Measurements from ENCODE around the gene SART3.

The SART3 gene

GRCh38 chr12:108560752-108561719, at the start of gene SART3:
Gene SART3, minus strand, starts transcription at chr12:108561173. Its CDS starts 19 bp downstream, at chr12:108561154.
- no peaks in the 10 kb centered on the region for H3K27me3 ChIP-seq (ENCODE audit: control insufficient read depth in 1 of 2, insufficient read depth in 2 of 2, low read length in 2 of 2)
- H3K4me3 ChIP-seq (ENCODE audit: low read length in 2 of 2): peak within 1 kb of the TSS; percentile 100
- H3K36me3 ChIP-seq (ENCODE audit: control insufficient read depth in 2 of 2, insufficient read depth in 2 of 2, low read length in 2 of 2): peaks cover 15 to 19% of the 10 kb centered on the region in 2 donors
- no peaks in the 10 kb centered on the region for H3K9me3 ChIP-seq (ENCODE audit: control insufficient read depth in 2 of 2, low read length in 2 of 2)
- peak within 1 kb of the TSS; percentile 91 for H3K27ac ChIP-seq (ENCODE audit: low read length)
- peaks cover 54% of the 10 kb centered on the region for H3K4me1 ChIP-seq (ENCODE audit: control insufficient read depth, insufficient read depth, low read length)
- H3K9ac ChIP-seq (ENCODE audit: low read length in 2 of 2): peak within 1 kb of the TSS; percentile 98 to 99

- H3K9ac ChIP-seq (ENCODE audit: low read length in 2 of 2): no peak overlapping the region
- peaks cover 11% of the 10 kb centered on the region for H3K4me1 ChIP-seq (ENCODE audit: control insufficient read depth, insufficient read depth, low read length)
- H3K9me3 ChIP-seq (ENCODE audit: control insufficient read depth in 2 of 2, low read length in 2 of 2): no peaks in the 10 kb centered on the region
- no peak overlapping the region for H3K4me3 ChIP-seq (ENCODE audit: low read length in 2 of 2)
- no peaks in the 10 kb centered on the region for H3K36me3 ChIP-seq (ENCODE audit: control insufficient read depth in 2 of 2, insufficient read depth in 2 of 2, low read length in 2 of 2)
- H3K27ac ChIP-seq (ENCODE audit: low read length): no peak overlapping the region
- H3K27me3 ChIP-seq (ENCODE audit: control insufficient read depth in 1 of 2, insufficient read depth in 2 of 2, low read length in 2 of 2): no peaks in the 10 kb centered on the region
Measured at GRCh38 chr12:108610336-108610815, 49.4 kb upstream of the SART3 start.

GRCh38 chr12:108609537-108610335, 48.8 kb upstream of the SART3 start:
- Histone ChIP-seq H3K27me3 (ENCODE audit: control insufficient read depth in 1 of 2, insufficient read depth in 2 of 2, low read length in 2 of 2) (no peaks in the 10 kb centered on the region), H3K9me3 (ENCODE audit: control insufficient read depth in 2 of 2, low read length in 2 of 2) (no peaks in the 10 kb centered on the region), H3K9ac (ENCODE audit: low read length in 2 of 2) (no peak overlapping the region), H3K4me1 (ENCODE audit: control insufficient read depth, insufficient read depth, low read length) (peaks cover 11% of the 10 kb centered on the region), H3K27ac (ENCODE audit: low read length) (no peak overlapping the region), H3K36me3 (ENCODE audit: control insufficient read depth in 2 of 2, insufficient read depth in 2 of 2, low read length in 2 of 2) (no peaks in the 10 kb centered on the region), H3K4me3 (ENCODE audit: low read length in 2 of 2) (no peak overlapping the region)

GRCh38 chr12:108608616-108609015, 47.6 kb upstream of the SART3 start:
- Histone ChIP-seq H3K4me1 (ENCODE audit: control insufficient read depth, insufficient read depth, low read length) (peaks cover 11% of the 10 kb centered on the region), H3K9ac (ENCODE audit: low read length in 2 of 2) (no peak overlapping the region), H3K27ac (ENCODE audit: low read length) (no peak overlapping the region), H3K4me3 (ENCODE audit: low read length in 2 of 2) (no peak overlapping the region), H3K9me3 (ENCODE audit: control insufficient read depth in 2 of 2, low read length in 2 of 2) (no peaks in the 10 kb centered on the region), H3K27me3 (ENCODE audit: control insufficient read depth in 1 of 2, insufficient read depth in 2 of 2, low read length in 2 of 2) (no peaks in the 10 kb centered on the region), H3K36me3 (ENCODE audit: control insufficient read depth in 2 of 2, insufficient read depth in 2 of 2, low read length in 2 of 2) (no peaks in the 10 kb centered on the region)

- Histone ChIP-seq H3K27me3 (ENCODE audit: control insufficient read depth in 1 of 2, insufficient read depth in 2 of 2, low read length in 2 of 2) (no peaks in the 10 kb centered on the region), H3K36me3 (ENCODE audit: control insufficient read depth in 2 of 2, insufficient read depth in 2 of 2, low read length in 2 of 2) (no peaks in the 10 kb centered on the region), H3K4me3 (ENCODE audit: low read length in 2 of 2) (no peak overlapping the region), H3K9me3 (ENCODE audit: control insufficient read depth in 2 of 2, low read length in 2 of 2) (no peaks in the 10 kb centered on the region), H3K4me1 (ENCODE audit: control insufficient read depth, insufficient read depth, low read length) (peaks cover 9% of the 10 kb centered on the region), H3K27ac (ENCODE audit: low read length) (no peak overlapping the region), H3K9ac (ENCODE audit: low read length in 2 of 2) (no peak overlapping the region)
Measured at GRCh38 chr12:108607981-108608600, 47.1 kb upstream of the SART3 start.

- H3K4me1 ChIP-seq (ENCODE audit: control insufficient read depth, insufficient read depth, low read length): peaks cover 9% of the 10 kb centered on the region
- H3K4me3 ChIP-seq (ENCODE audit: low read length in 2 of 2): no peak overlapping the region
- peak overlapping the region; percentile 24 for H3K27ac ChIP-seq (ENCODE audit: low read length)
- no peaks in the 10 kb centered on the region for H3K36me3 ChIP-seq (ENCODE audit: control insufficient read depth in 2 of 2, insufficient read depth in 2 of 2, low read length in 2 of 2)
- no peak overlapping the region for H3K9ac ChIP-seq (ENCODE audit: low read length in 2 of 2)
- no peaks in the 10 kb centered on the region for H3K9me3 ChIP-seq (ENCODE audit: control insufficient read depth in 2 of 2, low read length in 2 of 2)
- no peaks in the 10 kb centered on the region for H3K27me3 ChIP-seq (ENCODE audit: control insufficient read depth in 1 of 2, insufficient read depth in 2 of 2, low read length in 2 of 2)
Measured at GRCh38 chr12:108606492-108606891, 45.5 kb upstream of the SART3 start.

- no peak overlapping the region for H3K4me3 ChIP-seq (ENCODE audit: low read length in 2 of 2)
- no peak overlapping the region for H3K9ac ChIP-seq (ENCODE audit: low read length in 2 of 2)
- no peaks in the 10 kb centered on the region for H3K9me3 ChIP-seq (ENCODE audit: control insufficient read depth in 2 of 2, low read length in 2 of 2)
- H3K36me3 ChIP-seq (ENCODE audit: control insufficient read depth in 2 of 2, insufficient read depth in 2 of 2, low read length in 2 of 2): no peaks in the 10 kb centered on the region
- no peaks in the 10 kb centered on the region for H3K27me3 ChIP-seq (ENCODE audit: control insufficient read depth in 1 of 2, insufficient read depth in 2 of 2, low read length in 2 of 2)
- peaks cover 9% of the 10 kb centered on the region for H3K4me1 ChIP-seq (ENCODE audit: control insufficient read depth, insufficient read depth, low read length)
- H3K27ac ChIP-seq (ENCODE audit: low read length): no peak overlapping the region
Measured at GRCh38 chr12:108605690-108606406, 44.9 kb upstream of the SART3 start.

GRCh38 chr12:108605000-108605689, 44.2 kb upstream of the SART3 start:
- Histone ChIP-seq H3K4me1 (ENCODE audit: control insufficient read depth, insufficient read depth, low read length) (peaks cover 9% of the 10 kb centered on the region), H3K9me3 (ENCODE audit: control insufficient read depth in 2 of 2, low read length in 2 of 2) (no peaks in the 10 kb centered on the region), H3K27me3 (ENCODE audit: control insufficient read depth in 1 of 2, insufficient read depth in 2 of 2, low read length in 2 of 2) (no peaks in the 10 kb centered on the region), H3K9ac (ENCODE audit: low read length in 2 of 2) (no peak overlapping the region), H3K27ac (ENCODE audit: low read length) (no peak overlapping the region), H3K4me3 (ENCODE audit: low read length in 2 of 2) (no peak overlapping the region), H3K36me3 (ENCODE audit: control insufficient read depth in 2 of 2, insufficient read depth in 2 of 2, low read length in 2 of 2) (no peaks in the 10 kb centered on the region)

GRCh38 chr12:108604208-108604941, 43.4 kb upstream of the SART3 start:
- H3K4me1 ChIP-seq (ENCODE audit: control insufficient read depth, insufficient read depth, low read length): peaks cover 2% of the 10 kb centered on the region
- no peak overlapping the region for H3K9ac ChIP-seq (ENCODE audit: low read length in 2 of 2)
- no peaks in the 10 kb centered on the region for H3K9me3 ChIP-seq (ENCODE audit: control insufficient read depth in 2 of 2, low read length in 2 of 2)
- H3K27me3 ChIP-seq (ENCODE audit: control insufficient read depth in 1 of 2, insufficient read depth in 2 of 2, low read length in 2 of 2): no peaks in the 10 kb centered on the region
- H3K4me3 ChIP-seq (ENCODE audit: low read length in 2 of 2): no peak overlapping the region
- no peaks in the 10 kb centered on the region for H3K36me3 ChIP-seq (ENCODE audit: control insufficient read depth in 2 of 2, insufficient read depth in 2 of 2, low read length in 2 of 2)
- no peak overlapping the region for H3K27ac ChIP-seq (ENCODE audit: low read length)

All from stomach smooth muscle (tissue), 2 donors.